G401 (cell line): ENCODE measurements around the gene IKBKG. TPM values are rescaled to one million over a fixed set of nuclear protein-coding genes. Genes with fewer than 3 reads are reported as not detected.
"Not testable (repeated sequence)": the region's sequence is repeated elsewhere in the genome, so short reads cannot be mapped to it uniquely, and the experiment has no call there.

Experiments used
- DNase-seq: peaks from one replicate; pipeline ENCODE4 v3.0.0-alpha.2; 2015; ENCODE audit warnings: low spot score
- in situ Hi-C: cut with HindIII; loops from 2 replicates; pipeline ENCODE4 v1.10.0; 2016; ENCODE audit warnings: low sequenced_read_pairs, mixed read lengths
- total RNA-seq: library from RNA; depleted of rRNA; stranded (reverse); fragments of >200 nt; shearing (Covaris generic); gene quantifications from 2 replicates; pipeline ENCODE4 v1.2.3, GENCODE V29; 2014; rRNA removed

The IKBKG gene
- total RNA-seq, result 12.0 and 13.2 TPM in 2 replicates

GRCh38 chrX:154547245-154548027, at the start of gene IKBKG:
IKBKG (plus strand) TSS chrX:154547620; CDS start chrX:154552003, 4,383 bp downstream.
- in situ Hi-C loops, result no loop called here
- DNase-seq, result peak; percentile 91

DNA sequence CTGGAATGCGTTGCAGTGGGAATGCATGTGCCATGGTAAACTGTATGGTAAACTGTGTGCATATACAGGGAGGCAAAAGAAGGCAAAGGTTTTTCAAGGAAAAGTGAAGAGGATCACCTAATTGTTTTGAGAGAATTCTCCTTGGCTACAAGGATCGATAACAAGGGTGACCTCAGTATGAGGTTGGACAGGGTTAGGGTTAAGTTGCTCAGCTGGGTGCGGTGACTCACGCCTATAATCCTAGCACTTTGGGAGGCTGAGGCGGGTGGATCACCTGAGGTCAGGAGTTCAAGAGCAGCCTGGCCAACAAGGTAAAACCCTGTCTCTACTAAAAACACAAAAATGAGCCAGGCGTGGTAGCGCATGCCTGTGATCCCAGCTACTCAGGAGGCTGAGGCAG, 46.0 kb upstream of the IKBKG start:
- in situ Hi-C loops, DNase-seq: not testable (repeated sequence)

DNA sequence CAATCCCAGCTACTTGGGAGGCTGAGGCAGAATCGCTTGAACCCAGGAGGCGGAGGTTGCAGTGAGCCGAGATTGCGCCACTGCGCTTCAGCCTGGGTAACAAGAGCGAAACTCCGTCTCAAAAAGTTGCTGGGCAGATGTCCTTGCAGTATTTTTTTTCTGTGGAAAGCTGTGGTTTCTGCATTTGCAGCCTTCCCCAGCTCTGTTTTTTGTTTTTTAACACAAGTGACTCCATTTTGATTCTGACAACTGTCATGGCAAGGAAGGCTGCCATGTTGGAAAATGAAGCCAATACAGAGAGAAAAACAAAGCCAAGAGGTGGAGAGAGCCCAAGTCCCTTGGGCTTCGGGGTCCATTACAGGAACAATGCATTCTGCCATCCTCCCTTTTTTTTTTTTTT, 45.3 kb upstream of the IKBKG start:
- in situ Hi-C loops, result no loop called here
- no peak for DNase-seq

DNA sequence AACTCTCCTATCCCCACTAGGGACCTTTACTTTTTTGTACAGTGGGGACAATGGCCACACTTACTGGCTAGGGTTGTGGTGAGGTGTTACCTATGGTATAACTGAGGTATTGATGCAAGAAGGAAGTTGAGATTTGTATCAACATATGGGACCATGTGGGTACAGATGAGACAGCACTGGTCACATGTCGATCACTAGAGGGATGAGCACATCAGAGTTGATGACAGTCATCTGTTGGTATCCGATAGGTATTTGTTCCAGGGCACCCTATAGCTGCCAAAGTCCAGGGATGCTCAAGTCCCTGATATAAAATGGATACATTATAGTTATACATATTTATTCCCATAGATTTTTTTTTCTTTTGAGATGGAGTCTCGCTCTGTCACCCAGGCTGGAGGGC, 44.4 kb upstream of the IKBKG start:
- no peak for DNase-seq
- in situ Hi-C loops, result no loop called here

DNA sequence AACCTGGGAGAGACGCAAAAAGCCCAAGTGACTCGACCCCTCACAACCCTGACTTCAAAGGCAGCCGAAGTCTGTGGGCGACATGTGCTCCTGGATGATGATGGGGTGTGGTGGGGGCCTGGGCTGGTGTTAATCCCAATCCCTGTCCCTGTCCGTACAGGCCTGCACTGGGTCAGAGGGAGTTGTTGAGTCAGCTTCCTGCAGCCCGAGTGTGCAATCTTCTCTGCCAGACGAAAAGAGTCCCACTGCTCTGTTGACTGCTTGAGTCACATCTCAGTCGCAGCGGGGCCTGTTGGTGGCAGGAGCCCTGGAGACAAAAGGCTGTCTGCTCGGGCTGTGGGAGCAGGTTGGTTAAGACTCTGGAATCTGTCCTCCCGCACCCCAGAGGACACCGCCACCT, 41.7 kb upstream of the IKBKG start:
- DNase-seq, result no peak
- in situ Hi-C loops, result no loop called here

GRCh38 chrX:154506483-154507332, 40.7 kb upstream of the IKBKG start:
- DNase-seq, result no peak
- in situ Hi-C loops, result no loop called here

GRCh38 chrX:154507673-154508383, 39.6 kb upstream of the IKBKG start:
- no peak for DNase-seq
- in situ Hi-C loops, result no loop called here

DNA sequence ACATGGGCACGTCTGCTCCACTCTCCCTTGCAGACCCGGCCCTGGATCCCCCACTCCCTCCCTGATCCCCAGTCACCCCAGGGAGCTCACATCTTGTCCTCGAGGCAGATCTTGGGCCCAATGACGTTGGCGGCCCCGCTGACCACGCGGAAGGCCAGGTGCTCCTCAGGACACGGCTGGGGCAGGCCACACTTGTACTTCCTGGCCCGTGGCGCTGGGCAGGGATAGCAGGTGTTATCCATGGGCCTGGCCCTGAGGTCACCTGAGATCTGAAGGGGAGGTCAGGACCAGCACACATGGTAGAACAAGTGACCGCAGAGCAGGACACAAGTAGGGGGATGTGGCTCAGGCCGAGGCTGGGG, 39.1 kb upstream of the IKBKG start:
- in situ Hi-C loops, result no loop called here
- DNase-seq, result no peak

DNA sequence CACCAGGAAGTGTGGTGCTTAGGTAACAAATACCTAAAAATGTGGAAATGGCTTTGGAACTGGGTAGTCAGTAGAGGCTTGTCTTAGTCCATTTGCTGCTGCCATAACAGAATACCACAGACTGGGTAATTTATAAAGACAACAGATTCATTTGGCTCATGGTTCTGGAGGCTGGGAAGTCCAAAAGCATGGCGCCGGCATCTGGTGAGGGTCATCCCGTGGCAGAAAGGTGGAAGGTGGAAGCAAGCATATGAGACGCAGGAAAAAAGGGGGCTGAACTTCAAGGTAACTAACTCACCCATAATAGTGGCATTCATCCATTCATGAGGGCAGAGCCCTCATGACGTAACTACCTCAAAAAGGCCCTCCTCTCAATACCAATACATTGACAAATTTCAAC, 38.0 kb upstream of the IKBKG start:
- DNase-seq, result no peak
- in situ Hi-C loops, result no loop called here

- in situ Hi-C loops, result no loop called here
- no peak for DNase-seq
Observed at GRCh38 chrX:154511761-154512160, 35.7 kb upstream of the IKBKG start.

- DNase-seq, result no peak
- in situ Hi-C loops, result no loop called here
Observed at GRCh38 chrX:154512879-154513553, 34.4 kb upstream of the IKBKG start.

- in situ Hi-C loops, result no loop called here
- no peak for DNase-seq
Observed at GRCh38 chrX:154513716-154514115, 33.7 kb upstream of the IKBKG start.

- in situ Hi-C loops, result no loop called here
- no peak for DNase-seq
Observed at GRCh38 chrX:154515090-154515965, 32.1 kb upstream of the IKBKG start.

- in situ Hi-C loops, result no loop called here
Observed at GRCh38 chrX:154515966-154516655, 31.3 kb upstream of the IKBKG start, which contains the start of gene FAM3A. FAM3A (minus strand) TSS chrX:154516232; CDS start chrX:154515772, 460 bp downstream.

DNA sequence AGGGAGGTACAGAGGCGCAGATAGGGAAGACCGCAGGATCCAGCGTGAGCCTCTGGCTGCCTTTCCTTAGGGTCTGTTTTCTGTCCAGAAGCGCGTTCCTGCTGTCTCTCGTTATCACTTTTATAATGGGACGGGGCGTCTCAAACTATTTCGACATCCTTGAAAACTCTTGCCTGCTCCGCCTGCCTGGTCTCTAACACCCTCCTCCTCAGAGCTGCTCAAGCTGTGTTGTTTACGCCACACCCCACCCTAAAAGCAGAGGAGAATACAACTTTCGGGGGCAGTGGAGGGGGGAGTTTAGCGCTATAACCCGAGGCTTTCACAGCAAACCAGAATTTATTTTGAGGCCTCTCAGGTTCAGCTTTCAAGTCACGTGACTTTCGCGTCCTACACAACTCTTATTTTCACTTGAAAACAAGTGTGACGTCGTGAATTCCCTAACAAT, 30.7 kb upstream of the IKBKG start:
- DNase-seq, result peak; percentile 29
- in situ Hi-C loops, result no loop called here

More at GRCh38 chrX:154515966-154516655, 31.3 kb upstream of the IKBKG start, which contains the start of gene FAM3A:
- DNase-seq, result peak; percentile 91

DNA sequence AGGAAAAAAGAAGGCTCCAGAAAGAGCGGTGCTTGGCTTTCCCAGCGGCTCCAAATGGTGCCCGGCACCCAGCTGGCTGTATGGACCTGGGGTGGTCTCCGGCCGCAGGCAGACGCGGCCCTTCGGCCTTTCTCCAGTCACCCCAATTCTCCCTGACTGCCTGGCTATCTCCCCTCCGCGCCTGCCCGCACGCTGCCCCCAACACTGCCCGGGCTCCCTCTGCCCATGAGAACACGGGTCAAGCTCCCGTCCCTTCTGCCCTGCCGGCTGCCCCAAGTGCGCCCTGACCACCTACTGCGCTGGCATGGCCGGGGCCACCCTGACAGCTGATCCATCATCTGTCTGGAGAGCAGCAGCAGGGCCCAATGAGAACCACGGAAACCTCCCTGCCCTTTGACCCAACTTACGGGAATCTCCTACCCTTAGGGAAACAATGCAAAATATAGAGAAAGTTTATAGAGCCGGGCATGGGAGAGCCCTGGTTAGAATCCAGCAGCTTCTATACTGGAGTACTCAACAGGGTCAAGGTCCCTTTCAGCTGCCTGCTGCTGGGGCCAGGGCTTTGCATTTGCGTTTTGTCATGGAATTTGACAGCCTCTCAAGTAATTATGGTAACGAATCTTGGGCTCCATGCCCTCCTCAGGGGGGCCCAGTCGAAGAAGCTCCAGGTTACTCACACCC, 30.2 kb upstream of the IKBKG start:
- in situ Hi-C loops, result no loop called here
- DNase-seq, result no peak

DNA sequence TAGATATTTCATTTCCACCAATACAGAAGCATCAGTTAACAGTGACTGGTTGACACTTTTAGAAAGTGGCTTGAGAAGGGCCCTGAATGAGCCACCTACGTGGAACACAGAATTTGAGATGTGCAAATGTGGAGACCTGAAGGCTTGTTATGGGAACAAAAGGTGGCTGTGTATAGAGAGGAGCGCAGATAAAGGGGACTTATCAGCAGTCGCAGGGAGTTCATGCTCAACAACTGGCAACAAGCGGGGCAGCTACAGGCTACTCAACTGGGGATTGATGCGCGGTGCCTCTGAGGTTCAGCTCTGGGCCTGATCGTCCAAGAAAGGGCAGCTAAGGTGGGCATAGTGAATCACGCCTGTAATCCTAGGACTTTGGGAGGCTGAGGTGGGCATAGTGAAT, 28.0 kb upstream of the IKBKG start:
- DNase-seq, result no peak
- in situ Hi-C loops, result no loop called here
